ENCODE results near the gene PIGC. TPM values are rescaled to one million over a fixed set of nuclear protein-coding genes. Genes with fewer than 3 reads are reported as not detected.

The PIGC gene
- total RNA-seq, 1 donor from 2014 or later = 25.6 TPM

DNA sequence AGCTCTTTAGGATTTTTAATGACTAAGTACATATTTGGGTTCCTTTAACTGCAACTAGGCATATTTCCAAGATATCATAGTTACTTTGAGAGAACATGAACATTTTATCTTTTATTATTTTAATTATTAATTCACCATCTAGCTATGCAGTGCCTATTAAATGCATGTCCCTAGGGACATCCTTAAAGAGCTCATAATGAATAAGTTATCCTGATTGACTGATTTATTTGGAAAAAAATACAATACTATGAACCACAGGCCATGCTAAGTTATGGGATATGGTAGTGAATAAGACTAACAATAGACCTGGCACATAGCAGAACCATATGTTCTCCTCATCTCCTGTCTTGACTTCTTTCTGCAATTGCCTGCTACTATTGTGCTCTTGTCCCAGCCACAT, 39.7 kb downstream of the PIGC start:
- H3K27me3 ChIP-seq (ENCODE audit: control insufficient read depth in 3 of 3, insufficient read depth in 3 of 3, low read length in 3 of 3) = no peaks in the 10 kb centered on the region
- H3K4me3 ChIP-seq (ENCODE audit: low read length in 3 of 3) = no peak overlapping the region
- no peaks in the 10 kb centered on the region for H3K36me3 ChIP-seq (ENCODE audit: control insufficient read depth in 3 of 3, insufficient read depth in 3 of 3, low read length in 3 of 3)
- no peak overlapping the region for H3K9ac ChIP-seq (ENCODE audit: low read depth in 1 of 3, low read length in 3 of 3)
- H3K9me3 ChIP-seq (ENCODE audit: control insufficient read depth in 3 of 3, low read length in 3 of 3) = no peaks in the 10 kb centered on the region
- H3K27ac ChIP-seq (ENCODE audit: low read depth, low read length) = no peak overlapping the region
- H3K4me1 ChIP-seq (ENCODE audit: control insufficient read depth in 3 of 3, insufficient read depth in 3 of 3, low read length in 3 of 3) = peaks cover under 1 to 3% (median 2%) of the 10 kb centered on the region in 3 donors

DNA sequence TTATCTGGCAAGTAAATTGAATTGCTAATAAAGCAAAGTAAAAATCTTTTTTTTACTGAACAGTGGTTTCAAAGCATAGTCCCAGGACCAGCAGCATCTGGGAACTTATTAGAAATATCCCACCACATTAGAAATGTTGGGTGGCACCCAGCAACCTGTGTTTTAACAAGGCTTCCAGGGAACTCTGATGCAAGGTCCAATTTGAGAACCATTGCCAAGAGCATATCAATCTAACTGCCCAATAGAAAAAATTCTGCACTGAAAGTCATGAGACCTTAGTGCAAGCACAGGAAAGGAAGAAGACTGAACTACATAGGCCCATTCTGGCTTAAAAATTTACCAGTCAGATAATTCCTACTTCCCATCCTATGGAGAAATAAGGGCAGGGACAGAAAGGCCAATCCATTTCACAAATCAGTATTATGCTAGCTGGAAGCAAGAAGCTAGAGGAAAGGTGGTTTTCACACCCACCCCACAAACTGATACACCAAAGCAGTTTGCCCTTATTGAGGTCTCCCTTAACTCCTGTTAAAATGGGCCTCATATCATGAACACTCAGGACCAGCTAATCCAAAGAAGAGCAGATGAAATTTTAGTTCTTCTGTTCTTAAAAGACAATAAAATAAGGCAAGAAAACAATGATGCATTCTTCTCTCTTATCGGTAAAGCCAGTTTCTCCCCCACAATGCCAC, 40.8 kb downstream of the PIGC start:
- H3K9ac ChIP-seq (ENCODE audit: low read depth in 1 of 3, low read length in 3 of 3) = no peak overlapping the region
- H3K4me1 ChIP-seq (ENCODE audit: control insufficient read depth in 3 of 3, insufficient read depth in 3 of 3, low read length in 3 of 3) = peaks cover 2 to 4% (median 3%) of the 10 kb centered on the region in 3 donors
- H3K4me3 ChIP-seq (ENCODE audit: low read length in 3 of 3) = no peak overlapping the region
- H3K27ac ChIP-seq (ENCODE audit: low read depth, low read length) = no peak overlapping the region
- H3K9me3 ChIP-seq (ENCODE audit: control insufficient read depth in 3 of 3, low read length in 3 of 3) = no peaks in the 10 kb centered on the region
- H3K36me3 ChIP-seq (ENCODE audit: control insufficient read depth in 3 of 3, insufficient read depth in 3 of 3, low read length in 3 of 3) = no peaks in the 10 kb centered on the region
- H3K27me3 ChIP-seq (ENCODE audit: control insufficient read depth in 3 of 3, insufficient read depth in 3 of 3, low read length in 3 of 3) = no peaks in the 10 kb centered on the region

- H3K9me3 ChIP-seq (ENCODE audit: control insufficient read depth in 3 of 3, low read length in 3 of 3) = no peaks in the 10 kb centered on the region
- no peaks in the 10 kb centered on the region for H3K27me3 ChIP-seq (ENCODE audit: control insufficient read depth in 3 of 3, insufficient read depth in 3 of 3, low read length in 3 of 3)
- H3K27ac ChIP-seq (ENCODE audit: low read depth, low read length) = no peak overlapping the region
- no peaks in the 10 kb centered on the region for H3K36me3 ChIP-seq (ENCODE audit: control insufficient read depth in 3 of 3, insufficient read depth in 3 of 3, low read length in 3 of 3)
- H3K4me3 ChIP-seq (ENCODE audit: low read length in 3 of 3) = no peak overlapping the region
- H3K9ac ChIP-seq (ENCODE audit: low read depth in 1 of 3, low read length in 3 of 3) = no peak overlapping the region
- peaks cover 2 to 4% (median 3%) of the 10 kb centered on the region in 3 donors for H3K4me1 ChIP-seq (ENCODE audit: control insufficient read depth in 3 of 3, insufficient read depth in 3 of 3, low read length in 3 of 3)
These were observed 42.0 kb downstream of the PIGC start for GRCh38 chr1:172401892-172402291.

- Histone ChIP-seq H3K4me1 (ENCODE audit: control insufficient read depth in 3 of 3, insufficient read depth in 3 of 3, low read length in 3 of 3) (peaks cover 2 to 4% (median 3%) of the 10 kb centered on the region in 3 donors), H3K9ac (ENCODE audit: low read depth in 1 of 3, low read length in 3 of 3) (no peak overlapping the region), H3K36me3 (ENCODE audit: control insufficient read depth in 3 of 3, insufficient read depth in 3 of 3, low read length in 3 of 3) (no peaks in the 10 kb centered on the region), H3K27me3 (ENCODE audit: control insufficient read depth in 3 of 3, insufficient read depth in 3 of 3, low read length in 3 of 3) (no peaks in the 10 kb centered on the region), H3K27ac (ENCODE audit: low read depth, low read length) (no peak overlapping the region), H3K9me3 (ENCODE audit: control insufficient read depth in 3 of 3, low read length in 3 of 3) (no peaks in the 10 kb centered on the region), H3K4me3 (ENCODE audit: low read length in 3 of 3) (no peak overlapping the region)
These were observed 42.4 kb downstream of the PIGC start for GRCh38 chr1:172401477-172401876.

- no peaks in the 10 kb centered on the region for H3K27me3 ChIP-seq (ENCODE audit: control insufficient read depth in 3 of 3, insufficient read depth in 3 of 3, low read length in 3 of 3)
- H3K27ac ChIP-seq (ENCODE audit: low read depth, low read length) = no peak overlapping the region
- no peaks in the 10 kb centered on the region for H3K36me3 ChIP-seq (ENCODE audit: control insufficient read depth in 3 of 3, insufficient read depth in 3 of 3, low read length in 3 of 3)
- H3K9ac ChIP-seq (ENCODE audit: low read depth in 1 of 3, low read length in 3 of 3) = no peak overlapping the region
- H3K9me3 ChIP-seq (ENCODE audit: control insufficient read depth in 3 of 3, low read length in 3 of 3) = no peaks in the 10 kb centered on the region
- H3K4me3 ChIP-seq (ENCODE audit: low read length in 3 of 3) = no peak overlapping the region
- H3K4me1 ChIP-seq (ENCODE audit: control insufficient read depth in 3 of 3, insufficient read depth in 3 of 3, low read length in 3 of 3) = peaks cover 2 to 4% (median 3%) of the 10 kb centered on the region in 3 donors
These were observed 43.2 kb downstream of the PIGC start for GRCh38 chr1:172400722-172401105.

- Histone ChIP-seq H3K27me3 (ENCODE audit: control insufficient read depth in 3 of 3, insufficient read depth in 3 of 3, low read length in 3 of 3) (no peaks in the 10 kb centered on the region), H3K4me1 (ENCODE audit: control insufficient read depth in 3 of 3, insufficient read depth in 3 of 3, low read length in 3 of 3) (peaks cover 2 to 4% (median 3%) of the 10 kb centered on the region in 3 donors), H3K27ac (ENCODE audit: low read depth, low read length) (peak overlapping the region; percentile 56), H3K36me3 (ENCODE audit: control insufficient read depth in 3 of 3, insufficient read depth in 3 of 3, low read length in 3 of 3) (no peaks in the 10 kb centered on the region), H3K4me3 (ENCODE audit: low read length in 3 of 3) (no peak overlapping the region), H3K9ac (ENCODE audit: low read depth in 1 of 3, low read length in 3 of 3) (peak overlapping the region in 1 of 3 donors; percentile 8), H3K9me3 (ENCODE audit: control insufficient read depth in 3 of 3, low read length in 3 of 3) (no peaks in the 10 kb centered on the region)
These were observed 43.8 kb downstream of the PIGC start for GRCh38 chr1:172399756-172400721.

DNA sequence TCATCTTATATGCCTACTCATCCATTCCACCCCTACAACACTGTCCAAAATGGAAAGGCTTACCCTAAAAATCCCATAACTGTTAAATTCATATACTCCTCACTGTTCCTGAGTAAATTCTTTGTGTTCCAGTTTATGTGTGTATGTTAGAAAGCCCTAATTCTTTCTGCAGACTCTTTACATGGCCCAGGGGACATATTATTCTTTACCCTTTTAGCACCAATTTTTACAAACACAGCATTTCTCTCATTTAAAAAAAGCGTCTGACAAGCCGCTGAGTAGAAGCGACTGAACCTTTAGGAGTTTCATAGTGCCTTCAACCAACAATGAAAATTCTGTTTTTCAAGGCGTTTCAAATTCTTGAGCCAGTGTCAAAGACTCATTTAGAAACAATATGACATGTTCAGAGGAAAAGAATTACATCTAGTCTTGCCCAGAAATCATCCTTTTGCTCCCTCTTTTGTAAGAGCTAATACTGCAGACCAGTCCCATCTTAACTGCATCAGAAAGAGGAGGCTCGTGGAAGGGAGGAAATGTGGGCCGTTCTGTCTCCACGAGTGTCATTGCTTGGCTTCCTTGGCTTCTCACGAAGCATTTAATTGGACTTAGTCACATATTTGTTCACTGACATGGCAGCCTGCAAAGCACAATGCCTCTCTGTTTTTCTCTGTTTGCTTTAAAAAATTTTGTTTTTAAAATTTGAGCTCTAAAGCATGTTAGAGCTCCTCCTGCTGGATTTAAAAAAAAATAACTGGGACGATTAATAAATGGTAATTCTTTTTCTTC, 44.7 kb downstream of the PIGC start:
- Histone ChIP-seq H3K9me3 (ENCODE audit: control insufficient read depth in 3 of 3, low read length in 3 of 3) (no peaks in the 10 kb centered on the region), H3K4me1 (ENCODE audit: control insufficient read depth in 3 of 3, insufficient read depth in 3 of 3, low read length in 3 of 3) (peaks cover 3 to 5% (median 4%) of the 10 kb centered on the region in 3 donors), H3K9ac (ENCODE audit: low read depth in 1 of 3, low read length in 3 of 3) (no peak overlapping the region), H3K27me3 (ENCODE audit: control insufficient read depth in 3 of 3, insufficient read depth in 3 of 3, low read length in 3 of 3) (no peaks in the 10 kb centered on the region), H3K36me3 (ENCODE audit: control insufficient read depth in 3 of 3, insufficient read depth in 3 of 3, low read length in 3 of 3) (no peaks in the 10 kb centered on the region), H3K27ac (ENCODE audit: low read depth, low read length) (peak overlapping the region; percentile 32), H3K4me3 (ENCODE audit: low read length in 3 of 3) (peak overlapping the region in 1 of 3 donors; percentile 52)

GRCh38 chr1:172398193-172398592, 45.7 kb downstream of the PIGC start:
- Histone ChIP-seq H3K36me3 (ENCODE audit: control insufficient read depth in 3 of 3, insufficient read depth in 3 of 3, low read length in 3 of 3) (no peaks in the 10 kb centered on the region), H3K4me1 (ENCODE audit: control insufficient read depth in 3 of 3, insufficient read depth in 3 of 3, low read length in 3 of 3) (peaks cover 4 to 8% (median 6%) of the 10 kb centered on the region in 3 donors), H3K27me3 (ENCODE audit: control insufficient read depth in 3 of 3, insufficient read depth in 3 of 3, low read length in 3 of 3) (no peaks in the 10 kb centered on the region), H3K4me3 (ENCODE audit: low read length in 3 of 3) (no peak overlapping the region), H3K9me3 (ENCODE audit: control insufficient read depth in 3 of 3, low read length in 3 of 3) (no peaks in the 10 kb centered on the region), H3K27ac (ENCODE audit: low read depth, low read length) (peak overlapping the region; percentile 32), H3K9ac (ENCODE audit: low read depth in 1 of 3, low read length in 3 of 3) (no peak overlapping the region)

- Histone ChIP-seq H3K4me1 (ENCODE audit: control insufficient read depth in 3 of 3, insufficient read depth in 3 of 3, low read length in 3 of 3) (peaks cover 4 to 8% (median 6%) of the 10 kb centered on the region in 3 donors), H3K36me3 (ENCODE audit: control insufficient read depth in 3 of 3, insufficient read depth in 3 of 3, low read length in 3 of 3) (no peaks in the 10 kb centered on the region), H3K27me3 (ENCODE audit: control insufficient read depth in 3 of 3, insufficient read depth in 3 of 3, low read length in 3 of 3) (no peaks in the 10 kb centered on the region), H3K9ac (ENCODE audit: low read depth in 1 of 3, low read length in 3 of 3) (no peak overlapping the region), H3K27ac (ENCODE audit: low read depth, low read length) (no peak overlapping the region), H3K4me3 (ENCODE audit: low read length in 3 of 3) (no peak overlapping the region), H3K9me3 (ENCODE audit: control insufficient read depth in 3 of 3, low read length in 3 of 3) (no peaks in the 10 kb centered on the region)
These were observed 46.2 kb downstream of the PIGC start for GRCh38 chr1:172397633-172398032.
